Measurements from ENCODE around the gene SSRP1. TPM values are rescaled to one million over a fixed set of nuclear protein-coding genes. Genes with fewer than 3 reads are reported as not detected.

Gene SSRP1
- total and polyA plus RNA-seq, 9 of the 15 experiments (the other 6 are each of a cell fraction or from before 2014, with no cell fraction given), result 91.1 to 416 (median 245) TPM

DNA sequence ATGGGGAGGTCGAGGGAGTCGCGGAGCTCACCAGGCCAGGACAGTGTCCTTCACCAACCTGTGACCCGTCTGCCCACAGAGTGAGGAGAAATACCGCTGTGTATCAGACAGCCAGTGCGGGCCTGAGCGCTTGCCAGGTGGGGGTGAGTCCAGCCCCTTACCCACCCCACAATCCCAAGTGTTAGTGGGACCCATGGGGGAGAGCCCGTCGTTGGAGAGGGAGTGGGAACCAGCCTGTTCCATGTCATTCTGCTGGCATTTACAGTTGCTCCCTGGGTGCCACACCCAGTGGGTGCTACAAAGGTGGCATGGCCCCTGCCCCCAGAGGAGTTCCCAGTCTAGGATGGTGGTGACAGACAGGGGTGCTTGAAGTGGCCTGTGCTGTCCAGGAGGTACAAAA is 11.6 kb upstream of the SSRP1 start:
- no peaks in the 10 kb centered on the region for H3K79me2 ChIP-seq (ENCODE audit: control insufficient read depth, insufficient read depth, low read length)
- H3K4me1 ChIP-seq (replicated peaks in 1 of 2; ENCODE audit: control insufficient read depth in 2 of 2, insufficient read depth in 2 of 2, low read length in 2 of 2), result peaks cover 6 to 16% of the 10 kb centered on the region in 2 experiments; a peak in 4 of 5 replicates
- no peak overlapping the region for H3K4me2 ChIP-seq (ENCODE audit: insufficient read depth, low read length)
- no peaks in the 10 kb centered on the region for H3K27me3 ChIP-seq (ENCODE audit: control insufficient read depth in 2 of 2, insufficient read depth in 2 of 2, low read length in 2 of 2)
- H3K36me3 ChIP-seq (ENCODE audit: control insufficient read depth, insufficient read depth, low read length), result no peaks in the 10 kb centered on the region
- no peak for FAIRE-seq
- BruUV-seq (replicated peaks), result no TSS peak
- ATAC-seq, result no peak
- no peaks in the 10 kb centered on the region for H4K20me1 ChIP-seq (replicated peaks; ENCODE audit: control insufficient read depth, insufficient read depth, low read length)
- 0 out of 2 replicates have a peak, but pooled peaks cover 4% of the 10 kb centered on the region for H3K9me3 ChIP-seq (replicated peaks; ENCODE audit: control insufficient read depth, insufficient read depth, low read depth, low read length)
- in situ Hi-C loops (cut with MboI) (loop anchor here (10.0 kb wide), 2 partner anchors 177 to 1167 kb away; no protein-coding TSS in a partner anchor), intact Hi-C loops (cut with micrococcal nuclease) (loop anchor here (5.0 to 10.0 kb wide), 2 partner anchors 447 to 1165 kb away; no protein-coding TSS in a partner anchor)
- no peak overlapping the region for H2AFZ ChIP-seq (ENCODE audit: low read depth, low read length)
- CTCF ChIA-PET (ENCODE audit: low intra/inter-chr PET ratio), result interaction anchor here (0.6 kb wide), 1 partner anchor 293 kb away, joined by 3 read pairs; no protein-coding TSS in a partner anchor
- H3K9ac ChIP-seq (ENCODE audit: insufficient read depth in 1 of 2, low read depth in 2 of 2, low read length in 2 of 2), result peak overlapping the region in 1 of 2 experiments; percentile 19; a peak in 1 of 4 replicates
- DNase-seq (ENCODE audit: extremely low read depth in 1 of 4, low spot score in 3 of 4), result no peak
- no peak overlapping the region for H3K4me3 ChIP-seq
- H3K9me1 ChIP-seq (ENCODE audit: control insufficient read depth, insufficient read depth, low read length), result no peaks in the 10 kb centered on the region
- no peak overlapping the region for H3K27ac ChIP-seq (ENCODE audit: extremely low read depth, low read depth, low read length)
- 58% methylated on average over 9 of the region's 9 CpGs for WGBS (ENCODE audit: insufficient coverage, low coverage, missing lambda C conversion rate)
- TF ChIP-seq CCAR2 (IDR thresholded peaks at IDR 0.05; ENCODE audit: low read depth, low read length), result no peak
- TF ChIP-seq ZNF830 (CRISPR knock-in tag; IDR thresholded peaks at IDR 0.05), result no peak
- TF ChIP-seq E2F3 (CRISPR knock-in tag; IDR thresholded peaks at IDR 0.05), result no peak
- POLR2A ChIA-PET, result interaction anchor here (0.6 to 1.4 kb wide), 2 partner anchors 85 to 357 kb away, joined by 3 to 4 read pairs; no protein-coding TSS in a partner anchor

DNA sequence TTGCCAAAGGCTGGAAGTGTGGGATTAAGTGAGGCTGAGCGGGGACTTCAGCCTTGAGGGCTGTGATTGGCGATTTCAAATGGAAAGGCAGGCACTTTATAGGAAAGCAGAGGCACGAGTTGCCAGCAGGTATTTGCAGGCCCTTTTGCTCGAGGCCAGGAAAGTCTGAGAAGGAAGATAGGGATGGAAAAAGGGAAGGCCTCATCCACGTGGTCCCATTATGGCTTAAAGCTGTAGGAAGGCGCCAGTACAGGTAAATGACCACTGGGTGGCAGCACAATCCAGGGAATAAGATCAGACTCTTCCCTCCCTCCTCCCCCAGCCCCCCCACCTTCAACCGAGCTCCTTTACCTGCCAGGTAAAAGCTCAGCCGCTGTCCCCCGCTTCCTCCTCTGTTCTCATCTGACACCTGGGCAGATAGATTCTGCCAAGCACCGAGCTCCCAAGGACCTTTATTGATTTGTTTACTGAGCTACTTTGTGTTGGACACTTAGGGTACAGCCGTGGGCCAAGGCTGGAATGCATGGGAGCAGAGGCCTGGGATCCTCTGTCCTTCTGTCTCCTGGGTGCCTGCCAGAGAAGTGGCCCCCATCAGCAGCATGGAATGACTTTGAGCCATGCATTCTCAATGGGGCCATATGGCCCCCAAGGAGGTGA is 10.0 kb upstream of the SSRP1 start:
- intact Hi-C loops (cut with micrococcal nuclease) (loop anchor here (1.0 to 10.0 kb wide), 6 partner anchors 112 to 1167 kb away; no protein-coding TSS in a partner anchor), in situ Hi-C loops (cut with MboI) (loop anchor here (10.0 kb wide), 2 partner anchors 179 to 1169 kb away; no protein-coding TSS in a partner anchor)
- Histone ChIP-seq H3K4me1 (replicated peaks in 1 of 2; ENCODE audit: control insufficient read depth in 2 of 2, insufficient read depth in 2 of 2, low read length in 2 of 2) (peaks cover 6 to 16% of the 10 kb centered on the region in 2 experiments; a peak in 4 of 5 replicates), H2AFZ (ENCODE audit: low read depth, low read length) (peak overlapping the region; percentile 92), H3K4me2 (ENCODE audit: insufficient read depth, low read length) (0 out of 2 replicates have a peak overlapping the region, but pooled peaks have one; percentile 24), H3K27ac (ENCODE audit: extremely low read depth, low read depth, low read length) (no peak overlapping the region), H3K9ac (ENCODE audit: insufficient read depth in 1 of 2, low read depth in 2 of 2, low read length in 2 of 2) (peak overlapping the region in 1 of 2 experiments; percentile 26; a peak in 1 of 4 replicates), H3K4me3 (no peak overlapping the region), H3K9me1 (ENCODE audit: control insufficient read depth, insufficient read depth, low read length) (no peaks in the 10 kb centered on the region), H4K20me1 (replicated peaks; ENCODE audit: control insufficient read depth, insufficient read depth, low read length) (no peaks in the 10 kb centered on the region), H3K27me3 (ENCODE audit: control insufficient read depth in 2 of 2, insufficient read depth in 2 of 2, low read length in 2 of 2) (no peaks in the 10 kb centered on the region; a peak in 1 of 5 replicates), H3K79me2 (ENCODE audit: control insufficient read depth, insufficient read depth, low read length) (no peaks in the 10 kb centered on the region), H3K36me3 (ENCODE audit: control insufficient read depth, insufficient read depth, low read length) (no peaks in the 10 kb centered on the region), H3K9me3 (replicated peaks; ENCODE audit: control insufficient read depth, insufficient read depth, low read depth, low read length) (no peaks in the 10 kb centered on the region)
- CTCF ChIA-PET (ENCODE audit: low intra/inter-chr PET ratio), result interaction anchor here (0.6 to 1.8 kb wide), 7 partner anchors 112 to 714 kb away, joined by 3 to 7 read pairs (median 4); no protein-coding TSS in a partner anchor
- POLR2A ChIA-PET, result interaction anchor here (0.5 to 0.7 kb wide), 6 partner anchors 18 to 387 kb away, joined by 3 to 4 read pairs (median 4); no protein-coding TSS in a partner anchor
- BruUV-seq (replicated peaks), result no TSS peak
- FAIRE-seq (peak; percentile 96), DNase-seq (ENCODE audit: extremely low read depth in 1 of 4, low spot score in 3 of 4) (peak; percentile 78 to 87 (median 84)), ATAC-seq (peak; percentile 82)
- WGBS (ENCODE audit: insufficient coverage, low coverage, missing lambda C conversion rate), result 21% methylated on average over 9 of the region's 11 CpGs
- TF ChIP-seq, protein P1, sequence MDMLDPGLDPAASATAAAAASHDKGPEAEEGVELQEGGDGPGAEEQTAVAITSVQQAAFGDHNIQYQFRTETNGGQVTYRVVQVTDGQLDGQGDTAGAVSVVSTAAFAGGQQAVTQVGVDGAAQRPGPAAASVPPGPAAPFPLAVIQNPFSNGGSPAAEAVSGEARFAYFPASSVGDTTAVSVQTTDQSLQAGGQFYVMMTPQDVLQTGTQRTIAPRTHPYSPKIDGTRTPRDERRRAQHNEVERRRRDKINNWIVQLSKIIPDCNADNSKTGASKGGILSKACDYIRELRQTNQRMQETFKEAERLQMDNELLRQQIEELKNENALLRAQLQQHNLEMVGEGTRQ (CRISPR knock-in tag; IDR thresholded peaks at IDR 0.05), result peak; percentile 26; the same call in 1 of the 2 replicates
- TF ChIP-seq, protein P2, sequence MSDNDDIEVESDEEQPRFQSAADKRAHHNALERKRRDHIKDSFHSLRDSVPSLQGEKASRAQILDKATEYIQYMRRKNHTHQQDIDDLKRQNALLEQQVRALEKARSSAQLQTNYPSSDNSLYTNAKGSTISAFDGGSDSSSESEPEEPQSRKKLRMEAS (CRISPR knock-in tag; IDR thresholded peaks at IDR 0.05), result peak; percentile 58
- TF ChIP-seq BRF1 (IDR thresholded peaks at IDR 0.05; ENCODE audit: borderline replicate concordance, extremely low read depth, insufficient read length), result no peak
- TF ChIP-seq SP1 (CRISPR knock-in tag; IDR thresholded peaks at IDR 0.05), result no peak

Measured in K562 (cell line).